Retinal pigment epithelial cell (primary cell): ENCODE measurements around the gene TWIST2.

Source experiments
- DNase-seq: peaks from one replicate; pipeline ENCODE4 v3.0.0-alpha.2; 2010; ENCODE audit warnings: low read depth
- H3K4me3 ChIP-seq: 2 replicates; pipeline ENCODE4 v1.5.1; 2011; ENCODE audit warnings: mild to moderate bottlenecking, low read length, control low read depth, moderate library complexity
- CTCF ChIP-seq: conservative IDR thresholded peaks from 2 replicates; pipeline ENCODE4 v1.5.1; 2011; ENCODE audit warnings: low read depth, low read length, control low read depth, inconsistent platforms

Gene TWIST2

GRCh38 chr2:238939074-238939473 is 91.2 kb downstream of the TWIST2 start:
- no peak for DNase-seq
- no peak for TF ChIP-seq CTCF
- no peak overlapping the region for H3K4me3 ChIP-seq

- no peak for DNase-seq
- H3K4me3 ChIP-seq, result no peak overlapping the region
- TF ChIP-seq CTCF, result no peak
Observed at GRCh38 chr2:238939521-238940403, 91.9 kb downstream of the TWIST2 start.

GRCh38 chr2:238940806-238941205 is 92.9 kb downstream of the TWIST2 start:
- no peak for DNase-seq
- no peak overlapping the region for H3K4me3 ChIP-seq
- no peak for TF ChIP-seq CTCF

- no peak overlapping the region for H3K4me3 ChIP-seq
- no peak for DNase-seq
- no peak for TF ChIP-seq CTCF
Observed at GRCh38 chr2:238941262-238941792, 93.4 kb downstream of the TWIST2 start.

GRCh38 chr2:238942080-238942725 is 94.3 kb downstream of the TWIST2 start:
- H3K4me3 ChIP-seq, result no peak overlapping the region
- no peak for TF ChIP-seq CTCF
- DNase-seq, result no peak

GRCh38 chr2:238942726-238943300 is 94.9 kb downstream of the TWIST2 start:
- no peak for TF ChIP-seq CTCF
- no peak for DNase-seq
- H3K4me3 ChIP-seq, result no peak overlapping the region
